ENCODE results near the gene PLEKHA3.
"Not testable (repeated sequence)": the region's sequence is repeated elsewhere in the genome, so short reads cannot be mapped to it uniquely, and the experiment has no call there.

DNA sequence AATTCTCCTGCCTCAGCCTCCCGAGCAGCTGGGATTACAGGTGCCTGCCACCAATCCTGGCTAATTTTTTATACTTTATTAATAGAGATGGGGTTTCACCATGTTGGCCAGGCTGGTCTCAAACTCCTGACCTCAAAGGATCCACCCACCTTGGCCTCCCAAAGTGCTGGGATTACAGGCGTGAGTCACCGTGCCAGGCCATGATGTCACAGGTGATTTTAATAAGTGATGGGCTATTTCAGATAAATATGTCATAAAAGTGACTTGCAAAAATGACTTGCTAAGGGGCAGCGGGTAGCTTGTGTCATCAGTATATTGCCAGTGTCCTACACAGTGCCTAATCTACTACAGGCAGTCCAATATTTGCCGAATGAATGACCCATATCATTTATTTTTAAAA is 8.9 kb upstream of the PLEKHA3 start:
- not testable (repeated sequence) for TF ChIP-seq TAF1 (IDR thresholded peaks at IDR 0.05; ENCODE audit: borderline replicate concordance, low read depth, low read length); POLR2AphosphoS5 (IDR thresholded peaks at IDR 0.05; ENCODE audit: low read depth, low read length); POLR2A (IDR thresholded peaks at IDR 0.05; ENCODE audit: low read depth, low read length)
